K562 (cell line): ENCODE measurements around the gene CIAO3. TPM values are rescaled to one million over a fixed set of nuclear protein-coding genes. Genes with fewer than 3 reads are reported as not detected.
A peak's percentile ranks its signal among the peaks of the same experiment; 100 is the strongest.

Experiments used
- CBX3 ChIP-seq, 2 experiments: IDR thresholded peaks; 1 replicate in 1 of 2; 2 replicates in 1 of 2; pipeline ENCODE4 v1.6.1; 2012; ENCODE audit warnings: inconsistent platforms in 2 of 2, low read length in 2 of 2, borderline replicate concordance in 1 of 2, control low read depth in 1 of 2
- CHAMP1 ChIP-seq: fragments of 450-650 bp; IDR thresholded peaks from 2 replicates; pipeline ENCODE4 v1.6.1; 2016; ENCODE audit warnings: mild to moderate bottlenecking
- CHCHD3 ChIP-seq: fragments of 250-450 bp; sonication (Bioruptor Pico); IDR thresholded peaks from 2 replicates; pipeline ENCODE4 v2.1.2; 2022; ENCODE audit warnings: mild to moderate bottlenecking
- FOXJ3 ChIP-seq: sonication (generic); formaldehyde crosslinking; IDR thresholded peaks from 2 replicates; pipeline ENCODE4 v1.4.0; 2020; ENCODE audit warnings: mild to moderate bottlenecking, missing genetic modification reagents
- GATAD2B ChIP-seq: fragments of 450-650 bp; IDR thresholded peaks from 2 replicates; pipeline ENCODE4 v1.6.1; 2017; ENCODE audit warnings: mild to moderate bottlenecking, borderline replicate concordance
- LARP7 ChIP-seq: fragments of 450-650 bp; IDR thresholded peaks from 2 replicates; pipeline ENCODE4 v1.6.1; 2016
- MIER1 ChIP-seq: fragments of 450-650 bp; IDR thresholded peaks from 2 replicates; pipeline ENCODE4 v1.6.1; 2016; ENCODE audit warnings: antibody characterized with exemption, mild to moderate bottlenecking, low read depth
- POLR2AphosphoS2 ChIP-seq: IDR thresholded peaks from 2 replicates; pipeline ENCODE4 v1.6.1; 2012; ENCODE audit warnings: low read length, improper control_type of control experiment
- RBM17 ChIP-seq: fragments of 200-400 bp; formaldehyde crosslinking; IDR thresholded peaks from 2 replicates; pipeline ENCODE4 v1.6.1; 2017; ENCODE audit warnings: low read depth, mild to moderate bottlenecking, low read length, borderline replicate concordance
- SIRT6 ChIP-seq: IDR thresholded peaks from one replicate; pipeline ENCODE4 v1.6.1; 2012; ENCODE audit warnings: low read depth, mild to moderate bottlenecking, control low read depth, inconsistent platforms, low read length, moderate library complexity
- THAP12 ChIP-seq: fragments of 250-450 bp; sonication (Bioruptor Pico); IDR thresholded peaks from 2 replicates; pipeline ENCODE4 v1.9.0; 2021; ENCODE audit warnings: mild to moderate bottlenecking, inconsistent platforms
- ZEB2 ChIP-seq: fragments of 450-650 bp; IDR thresholded peaks from 2 replicates; pipeline ENCODE4 v1.6.1; 2016
- ZKSCAN1 ChIP-seq: fragments of 150-350 bp; IDR thresholded peaks from 2 replicates; pipeline ENCODE4 v1.6.1; 2016; ENCODE audit warnings: low read depth, low read length
- ZNF280A ChIP-seq: fragments of 450-650 bp; IDR thresholded peaks from 2 replicates; pipeline ENCODE4 v1.6.1; 2018; ENCODE audit warnings: mild to moderate bottlenecking, low read depth; ENCODE audit not compliant: partially characterized antibody
- ZNF444 ChIP-seq: fragments of 250-450 bp; sonication (Bioruptor Pico); IDR thresholded peaks from 2 replicates; pipeline ENCODE4 v1.4.0; 2020; ENCODE audit warnings: mild to moderate bottlenecking, moderate library complexity
- ZSCAN32 ChIP-seq: fragments of 450-650 bp; formaldehyde crosslinking; IDR thresholded peaks from 2 replicates; pipeline ENCODE4 v1.4.0; 2020; ENCODE audit warnings: mild to moderate bottlenecking, moderate library complexity
- polyA plus RNA-seq, 8 experiments: library from polyadenylated mRNA; depleted of rRNA in 4 of 8; stranded (reverse) in 5 of 8; unstranded in 3 of 8; fragments of >200 nt; fragmentation: Nextera tagmentation in 2 of 8; fragmentation: Illumina TruSeq in 1 of 8; extraction: Ambion mirVana in 2 of 8; extraction: Trizol in 1 of 8; gene quantifications; 2 replicates each; pipeline versions ENCODE4 v1.2.1 to v1.2.3, GENCODE V29; 2011 to 2014; ENCODE audit warnings: inconsistent platforms in 1 of 8, missing spikeins in 1 of 8
- total RNA-seq, 7 experiments: library from RNA; depleted of rRNA in 6 of 7; stranded (reverse); fragments of >200 nt in 6 of 7; fragmentation: Illumina TruSeq in 2 of 7; extraction: Trizol in 2 of 7; gene quantifications; 2 replicates each; pipeline versions ENCODE4 v1.2.1 to v1.2.3, GENCODE V29; 2011 to 2021; ENCODE audit warnings: low replicate concordance in 1 of 7

The CIAO3 gene
- total and polyA plus RNA-seq, 9 of the 15 experiments (the other 6 are each of a cell fraction or from before 2014, with no cell fraction given), result 2.2 to 35.6 (median 18.7) TPM

GRCh38 chr16:681746-682427 is 58.9 kb downstream of the CIAO3 start (continued):
- TF ChIP-seq RBM17 (no peak), CHAMP1 (no peak), ZSCAN32 (CRISPR knock-in tag) (no peak), POLR2AphosphoS2 (no peak), MIER1 (no peak), FOXJ3 (CRISPR knock-in tag) (no peak), THAP12 (CRISPR knock-in tag) (no peak), ZNF444 (CRISPR knock-in tag) (no peak), ZEB2 (no peak), LARP7 (no peak), ZKSCAN1 (no peak), SIRT6 (no peak), CBX3 (IDR thresholded peaks at IDR 0.05; ENCODE audit: borderline replicate concordance in 1 of 2, low read length in 2 of 2) (peak in 1 of 2 experiments; percentile 80; a peak in 1 of 3 replicates), ZNF280A (no peak), GATAD2B (no peak), CHCHD3 (CRISPR knock-in tag) (no peak)
